Cardiac muscle cell (in vitro differentiated cells and primary cell): Measurements from ENCODE around the gene VAPA. TPM values are rescaled to one million over a fixed set of nuclear protein-coding genes. Genes with fewer than 3 reads are reported as not detected.
A peak's percentile ranks its signal among the peaks of the same experiment; 100 is the strongest.

ENCODE experiments used
- DNase-seq, 2 donors: peaks; one replicate each; pipeline versions ENCODE4 v3.0.0 to v3.0.0-alpha.2; 2010 to 2017; ENCODE audit warnings: low read depth in 1 of 2, low spot score in 1 of 2
- H3K27ac ChIP-seq: fragments of 200-600 bp; sonication (generic); 2 replicates; pipeline ENCODE4 v1.5.1; 2016
- H3K27me3 ChIP-seq: fragments of 200-600 bp; sonication (generic); 2 replicates; pipeline ENCODE4 v1.6.0; 2016; ENCODE audit warnings: control low read depth
- H3K36me3 ChIP-seq: fragments of 200-600 bp; sonication (generic); 2 replicates; pipeline ENCODE4 v1.5.1; 2016; ENCODE audit warnings: control low read depth
- H3K4me1 ChIP-seq: fragments of 200-600 bp; sonication (generic); 2 replicates; pipeline ENCODE4 v1.8.1; 2017; ENCODE audit warnings: low read depth, mild to moderate bottlenecking, mixed run types
- H3K4me3 ChIP-seq: fragments of 200-600 bp; sonication (generic); 2 replicates; pipeline ENCODE4 v1.5.1; 2016; ENCODE audit warnings: mild to moderate bottlenecking
- H3K9me3 ChIP-seq: fragments of 200-600 bp; sonication (generic); 2 replicates; pipeline ENCODE4 v1.5.1; 2017; ENCODE audit warnings: low read depth, mild to moderate bottlenecking, control low read depth
- CTCF ChIP-seq: IDR thresholded peaks from 2 replicates; pipeline ENCODE4 v1.5.1; 2012; ENCODE audit warnings: low read depth, mild to moderate bottlenecking, low read length
- polyA plus RNA-seq: library from polyadenylated mRNA; unstranded; fragments of >200 nt; fragmentation: Nextera tagmentation; extraction: Ambion mirVana; gene quantifications from 2 replicates; pipeline ENCODE4 v1.2.1, GENCODE V29; 2016
- total RNA-seq: library from RNA; depleted of rRNA; stranded (reverse); fragments of >200 nt; gene quantifications from 2 replicates; pipeline ENCODE4 v1.2.3, GENCODE V29; 2016

Gene VAPA
- total and polyA plus RNA-seq, 2 experiments from 2014 or later: 137 to 215 TPM

- Histone ChIP-seq H3K4me3 (no peak overlapping the region), H3K9me3 (no peaks in the 10 kb centered on the region), H3K27me3 (no peaks in the 10 kb centered on the region), H3K27ac (no peak overlapping the region), H3K4me1 (peaks cover 38% of the 10 kb centered on the region), H3K36me3 (no peaks in the 10 kb centered on the region)
- no peak for DNase-seq
- no peak for TF ChIP-seq CTCF
Observed at GRCh38 chr18:9916808-9917207, 3.0 kb downstream of the VAPA start.

GRCh38 chr18:9918016-9918680 is 4.3 kb downstream of the VAPA start:
- Histone ChIP-seq H3K4me3 (no peak overlapping the region), H3K4me1 (peaks cover 46% of the 10 kb centered on the region), H3K36me3 (no peaks in the 10 kb centered on the region), H3K27me3 (no peaks in the 10 kb centered on the region), H3K27ac (no peak overlapping the region), H3K9me3 (no peaks in the 10 kb centered on the region)
- DNase-seq: peak in 1 of 2 donors; percentile 42
- TF ChIP-seq CTCF: no peak

GRCh38 chr18:9919564-9920232 is 5.9 kb downstream of the VAPA start:
- no peak for TF ChIP-seq CTCF
- Histone ChIP-seq H3K36me3 (no peaks in the 10 kb centered on the region), H3K27me3 (no peaks in the 10 kb centered on the region), H3K4me1 (peaks cover 46% of the 10 kb centered on the region), H3K4me3 (no peak overlapping the region), H3K9me3 (no peaks in the 10 kb centered on the region), H3K27ac (no peak overlapping the region)
- DNase-seq: no peak

- Histone ChIP-seq H3K4me1 (peaks cover 35% of the 10 kb centered on the region), H3K27me3 (no peaks in the 10 kb centered on the region), H3K4me3 (no peak overlapping the region), H3K36me3 (no peaks in the 10 kb centered on the region), H3K27ac (no peak overlapping the region), H3K9me3 (no peaks in the 10 kb centered on the region)
- DNase-seq: no peak
- no peak for TF ChIP-seq CTCF
Observed at GRCh38 chr18:9922592-9923311, 8.9 kb downstream of the VAPA start.

- Histone ChIP-seq H3K27me3 (no peaks in the 10 kb centered on the region), H3K4me1 (peaks cover 30% of the 10 kb centered on the region), H3K9me3 (no peaks in the 10 kb centered on the region), H3K27ac (no peak overlapping the region), H3K4me3 (no peak overlapping the region), H3K36me3 (no peaks in the 10 kb centered on the region)
- TF ChIP-seq CTCF: no peak
- no peak for DNase-seq
Observed at GRCh38 chr18:9924371-9924943, 10.6 kb downstream of the VAPA start.
